ENCODE results near the gene ARL8B. TPM values are rescaled to one million over a fixed set of nuclear protein-coding genes. Genes with fewer than 3 reads are reported as not detected.

The ARL8B gene
- polyA plus RNA-seq, 1 donor from 2014 or later, result 103 TPM

DNA sequence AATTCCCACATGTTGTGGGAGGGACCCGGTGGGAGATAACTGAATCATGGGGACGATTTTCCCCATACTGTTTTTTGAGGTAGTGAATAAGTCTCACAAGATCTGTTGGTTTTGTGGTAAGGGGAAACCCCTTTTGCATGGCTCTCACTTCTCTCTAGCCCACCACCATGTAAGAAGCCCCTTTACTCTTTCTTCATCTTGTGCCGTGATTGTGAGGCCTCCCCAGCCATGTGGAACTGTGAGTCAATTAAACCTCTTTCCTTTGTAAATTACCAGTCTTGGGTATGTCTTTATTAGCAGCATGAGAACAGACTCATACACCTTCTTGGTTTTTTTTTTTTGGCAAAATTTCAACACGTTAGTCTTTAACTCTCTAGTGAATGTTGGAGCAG, 18.1 kb downstream of the ARL8B start:
- H3K4me2 ChIP-seq (ENCODE audit: low read length), result no peak overlapping the region
- no peaks in the 10 kb centered on the region for H3K36me3 ChIP-seq (ENCODE audit: insufficient read depth, low read length)
- H3K9ac ChIP-seq (ENCODE audit: low read length), result no peak overlapping the region
- H2AFZ ChIP-seq (ENCODE audit: low read depth, low read length), result no peak overlapping the region
- H3K9me3 ChIP-seq (ENCODE audit: low read length), result peaks cover 3% of the 10 kb centered on the region
- H3K27ac ChIP-seq (ENCODE audit: low read length), result no peak overlapping the region
- TF ChIP-seq, protein P1, sequence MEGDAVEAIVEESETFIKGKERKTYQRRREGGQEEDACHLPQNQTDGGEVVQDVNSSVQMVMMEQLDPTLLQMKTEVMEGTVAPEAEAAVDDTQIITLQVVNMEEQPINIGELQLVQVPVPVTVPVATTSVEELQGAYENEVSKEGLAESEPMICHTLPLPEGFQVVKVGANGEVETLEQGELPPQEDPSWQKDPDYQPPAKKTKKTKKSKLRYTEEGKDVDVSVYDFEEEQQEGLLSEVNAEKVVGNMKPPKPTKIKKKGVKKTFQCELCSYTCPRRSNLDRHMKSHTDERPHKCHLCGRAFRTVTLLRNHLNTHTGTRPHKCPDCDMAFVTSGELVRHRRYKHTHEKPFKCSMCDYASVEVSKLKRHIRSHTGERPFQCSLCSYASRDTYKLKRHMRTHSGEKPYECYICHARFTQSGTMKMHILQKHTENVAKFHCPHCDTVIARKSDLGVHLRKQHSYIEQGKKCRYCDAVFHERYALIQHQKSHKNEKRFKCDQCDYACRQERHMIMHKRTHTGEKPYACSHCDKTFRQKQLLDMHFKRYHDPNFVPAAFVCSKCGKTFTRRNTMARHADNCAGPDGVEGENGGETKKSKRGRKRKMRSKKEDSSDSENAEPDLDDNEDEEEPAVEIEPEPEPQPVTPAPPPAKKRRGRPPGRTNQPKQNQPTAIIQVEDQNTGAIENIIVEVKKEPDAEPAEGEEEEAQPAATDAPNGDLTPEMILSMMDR (IDR thresholded peaks at IDR 0.05; ENCODE audit: poor library complexity, severe bottlenecking), result no peak
- TF ChIP-seq EZH2 (IDR thresholded peaks at IDR 0.05; ENCODE audit: borderline replicate concordance, insufficient read depth, low read length, poor library complexity, severe bottlenecking), result no peak
- no peak for TF ChIP-seq MXI1 (conservative IDR thresholded peaks at IDR 0.05; ENCODE audit: poor library complexity, severe bottlenecking)
- no peak for TF ChIP-seq SMC3 (conservative IDR thresholded peaks at IDR 0.05; ENCODE audit: poor library complexity)
- no peak for TF ChIP-seq POLR2AphosphoS5 (IDR thresholded peaks at IDR 0.05)
- H3K79me2 ChIP-seq (replicated peaks; ENCODE audit: insufficient read depth, low read length), result peaks cover 32% of the 10 kb centered on the region
- no peaks in the 10 kb centered on the region for H3K27me3 ChIP-seq (ENCODE audit: insufficient read depth, low read depth, low read length)
- H4K20me1 ChIP-seq (ENCODE audit: insufficient read depth), result no peaks in the 10 kb centered on the region
- H3K9me2 ChIP-seq (ENCODE audit: insufficient read depth, low read length), result no peaks in the 10 kb centered on the region
- no peak overlapping the region for H3K4me3 ChIP-seq (ENCODE audit: low read length)
- H3F3A ChIP-seq (ENCODE audit: insufficient read depth, low read length, poor library complexity, severe bottlenecking), result no peaks in the 10 kb centered on the region

DNA sequence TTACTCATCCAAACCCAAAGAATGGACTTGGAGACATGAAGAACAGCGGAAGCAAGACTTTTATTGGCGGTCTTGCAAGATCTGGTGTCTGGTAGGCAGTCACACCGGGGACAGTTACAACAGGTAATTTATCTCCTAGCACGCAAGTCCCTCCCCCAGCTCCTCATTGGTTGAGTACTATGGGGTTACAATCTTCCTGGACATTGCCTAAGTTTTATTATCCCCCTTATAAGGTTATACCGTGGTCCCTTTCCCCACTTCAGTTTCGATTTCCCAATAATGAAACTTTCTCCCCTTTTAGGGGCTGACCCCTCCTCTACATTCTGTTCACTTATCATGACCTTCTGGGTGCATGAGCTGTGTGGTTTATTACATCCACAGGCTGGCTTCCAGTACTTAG, 18.7 kb downstream of the ARL8B start:
- peaks cover 32% of the 10 kb centered on the region for H3K79me2 ChIP-seq (replicated peaks; ENCODE audit: insufficient read depth, low read length)
- H2AFZ ChIP-seq (ENCODE audit: low read depth, low read length), result no peak overlapping the region
- H3K4me2 ChIP-seq (ENCODE audit: low read length), result no peak overlapping the region
- peaks cover 3% of the 10 kb centered on the region for H3K9me3 ChIP-seq (ENCODE audit: low read length)
- no peak overlapping the region for H3K9ac ChIP-seq (ENCODE audit: low read length)
- H3F3A ChIP-seq (ENCODE audit: insufficient read depth, low read length, poor library complexity, severe bottlenecking), result no peaks in the 10 kb centered on the region
- TF ChIP-seq TAF1 (IDR thresholded peaks at IDR 0.05; ENCODE audit: low read depth), result no peak
- no peak for TF ChIP-seq MXI1 (conservative IDR thresholded peaks at IDR 0.05; ENCODE audit: poor library complexity, severe bottlenecking)
- TF ChIP-seq SMC3 (conservative IDR thresholded peaks at IDR 0.05; ENCODE audit: poor library complexity), result no peak
- no peak for TF ChIP-seq EZH2 (IDR thresholded peaks at IDR 0.05; ENCODE audit: borderline replicate concordance, insufficient read depth, low read length, poor library complexity, severe bottlenecking)
- TF ChIP-seq EP300 (conservative IDR thresholded peaks at IDR 0.05; ENCODE audit: poor library complexity, severe bottlenecking), result no peak
- no peak for TF ChIP-seq POLR2AphosphoS5 (IDR thresholded peaks at IDR 0.05)
- TF ChIP-seq, protein P2, sequence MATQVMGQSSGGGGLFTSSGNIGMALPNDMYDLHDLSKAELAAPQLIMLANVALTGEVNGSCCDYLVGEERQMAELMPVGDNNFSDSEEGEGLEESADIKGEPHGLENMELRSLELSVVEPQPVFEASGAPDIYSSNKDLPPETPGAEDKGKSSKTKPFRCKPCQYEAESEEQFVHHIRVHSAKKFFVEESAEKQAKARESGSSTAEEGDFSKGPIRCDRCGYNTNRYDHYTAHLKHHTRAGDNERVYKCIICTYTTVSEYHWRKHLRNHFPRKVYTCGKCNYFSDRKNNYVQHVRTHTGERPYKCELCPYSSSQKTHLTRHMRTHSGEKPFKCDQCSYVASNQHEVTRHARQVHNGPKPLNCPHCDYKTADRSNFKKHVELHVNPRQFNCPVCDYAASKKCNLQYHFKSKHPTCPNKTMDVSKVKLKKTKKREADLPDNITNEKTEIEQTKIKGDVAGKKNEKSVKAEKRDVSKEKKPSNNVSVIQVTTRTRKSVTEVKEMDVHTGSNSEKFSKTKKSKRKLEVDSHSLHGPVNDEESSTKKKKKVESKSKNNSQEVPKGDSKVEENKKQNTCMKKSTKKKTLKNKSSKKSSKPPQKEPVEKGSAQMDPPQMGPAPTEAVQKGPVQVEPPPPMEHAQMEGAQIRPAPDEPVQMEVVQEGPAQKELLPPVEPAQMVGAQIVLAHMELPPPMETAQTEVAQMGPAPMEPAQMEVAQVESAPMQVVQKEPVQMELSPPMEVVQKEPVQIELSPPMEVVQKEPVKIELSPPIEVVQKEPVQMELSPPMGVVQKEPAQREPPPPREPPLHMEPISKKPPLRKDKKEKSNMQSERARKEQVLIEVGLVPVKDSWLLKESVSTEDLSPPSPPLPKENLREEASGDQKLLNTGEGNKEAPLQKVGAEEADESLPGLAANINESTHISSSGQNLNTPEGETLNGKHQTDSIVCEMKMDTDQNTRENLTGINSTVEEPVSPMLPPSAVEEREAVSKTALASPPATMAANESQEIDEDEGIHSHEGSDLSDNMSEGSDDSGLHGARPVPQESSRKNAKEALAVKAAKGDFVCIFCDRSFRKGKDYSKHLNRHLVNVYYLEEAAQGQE (IDR thresholded peaks at IDR 0.05; ENCODE audit: borderline replicate concordance), result no peak
- no peak for TF ChIP-seq RAD21 (conservative IDR thresholded peaks at IDR 0.05)
- TF ChIP-seq, protein P1 (IDR thresholded peaks at IDR 0.05; ENCODE audit: poor library complexity, severe bottlenecking), result no peak
- H3K27me3 ChIP-seq (ENCODE audit: insufficient read depth, low read depth, low read length), result no peaks in the 10 kb centered on the region
- H4K20me1 ChIP-seq (ENCODE audit: insufficient read depth), result no peaks in the 10 kb centered on the region
- no peak overlapping the region for H3K27ac ChIP-seq (ENCODE audit: low read length)
- H3K4me3 ChIP-seq (ENCODE audit: low read length), result no peak overlapping the region
- no peaks in the 10 kb centered on the region for H3K9me2 ChIP-seq (ENCODE audit: insufficient read depth, low read length)
- H3K36me3 ChIP-seq (ENCODE audit: insufficient read depth, low read length), result no peaks in the 10 kb centered on the region

Data from neural cell (in vitro differentiated cells).